ENCODE measurements around the gene TAF1.
"Not testable (repeated sequence)": the region's sequence is repeated elsewhere in the genome, so short reads cannot be mapped to it uniquely, and the experiment has no call there.

TAF1 gene

DNA sequence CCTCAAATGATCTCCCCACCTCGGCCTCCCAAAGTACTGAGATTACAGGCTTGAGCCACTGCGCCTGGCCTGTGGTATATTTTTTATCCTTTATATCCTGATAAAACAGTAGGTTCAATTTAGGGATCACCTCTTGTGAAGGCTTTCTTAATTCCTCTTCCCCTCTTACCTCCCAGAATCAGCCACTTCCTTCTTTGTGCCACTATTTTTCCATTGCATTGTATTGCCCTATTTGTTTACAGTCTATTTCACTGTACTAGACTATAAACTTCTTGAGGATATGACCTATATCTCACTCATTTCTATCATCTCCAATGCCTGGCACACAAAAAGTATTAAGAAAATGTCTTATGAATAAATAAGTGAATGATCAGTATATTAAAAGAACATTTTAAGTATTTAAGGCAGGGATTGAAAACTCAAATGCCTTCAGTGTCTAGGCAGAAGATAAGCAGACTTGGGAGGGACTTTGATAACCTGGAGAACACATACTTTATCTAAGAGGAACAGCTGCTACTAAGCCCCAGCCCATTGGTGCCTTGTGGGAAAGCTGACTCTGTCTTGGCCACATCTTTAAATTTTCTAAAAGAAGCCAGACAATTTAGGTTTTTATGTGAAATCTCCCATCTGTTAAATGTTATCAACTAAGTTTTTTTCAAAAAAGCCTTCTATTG is 84.4 kb downstream of the TAF1 start:
- Histone ChIP-seq H3K79me2 (ENCODE audit: insufficient read depth, low read length) (no peaks in the 10 kb centered on the region), H3K4me2 (ENCODE audit: low read depth, low read length, poor library complexity, severe bottlenecking) (no peak overlapping the region), H2AFZ (ENCODE audit: low read length) (no peak overlapping the region), H3K9ac (ENCODE audit: low read depth, low read length, poor library complexity, severe bottlenecking) (no peak overlapping the region), H3K4me1 (ENCODE audit: insufficient read depth, low read length, poor library complexity, severe bottlenecking) (no peaks in the 10 kb centered on the region), H3K9me3 (ENCODE audit: insufficient read depth, low read depth, low read length) (no peaks in the 10 kb centered on the region), H3F3A (ENCODE audit: low read depth) (no peaks in the 10 kb centered on the region), H3K36me3 (ENCODE audit: insufficient read depth, low read length) (peaks cover 24% of the 10 kb centered on the region; the same call in 1 of the 2 replicates), H4K20me1 (ENCODE audit: insufficient read depth, low read length, poor library complexity, severe bottlenecking) (no peaks in the 10 kb centered on the region), H3K9me2 (replicated peaks; ENCODE audit: low read depth, low read length) (no peaks in the 10 kb centered on the region), H3K27me3 (ENCODE audit: insufficient read depth, low read length, poor library complexity, severe bottlenecking) (no peaks in the 10 kb centered on the region), H3K4me3 (ENCODE audit: low read length, poor library complexity, severe bottlenecking) (no peak overlapping the region)
- no peak for TF ChIP-seq CTCF (conservative IDR thresholded peaks at IDR 0.05; ENCODE audit: low read length)
- no peak for TF ChIP-seq EZH2phosphoT487 (IDR thresholded peaks at IDR 0.05; ENCODE audit: borderline replicate concordance)

- not testable (repeated sequence) for H2AFZ ChIP-seq (ENCODE audit: low read length); H3F3A ChIP-seq (ENCODE audit: low read depth); H3K79me2 ChIP-seq (ENCODE audit: insufficient read depth, low read length); H3K9me2 ChIP-seq (replicated peaks; ENCODE audit: low read depth, low read length); H4K20me1 ChIP-seq (ENCODE audit: insufficient read depth, low read length, poor library complexity, severe bottlenecking); H3K9ac ChIP-seq (ENCODE audit: low read depth, low read length, poor library complexity, severe bottlenecking); H3K4me3 ChIP-seq (ENCODE audit: low read length, poor library complexity, severe bottlenecking); H3K4me2 ChIP-seq (ENCODE audit: low read depth, low read length, poor library complexity, severe bottlenecking); H3K9me3 ChIP-seq (ENCODE audit: insufficient read depth, low read depth, low read length); H3K4me1 ChIP-seq (ENCODE audit: insufficient read depth, low read length, poor library complexity, severe bottlenecking); H3K27me3 ChIP-seq (ENCODE audit: insufficient read depth, low read length, poor library complexity, severe bottlenecking)
- H3K36me3 ChIP-seq (ENCODE audit: insufficient read depth, low read length) = peaks cover 33% of the 10 kb centered on the region; the same call in 1 of the 2 replicates
Measured at GRCh38 chrX:71451518-71451917, 85.4 kb downstream of the TAF1 start.

DNA sequence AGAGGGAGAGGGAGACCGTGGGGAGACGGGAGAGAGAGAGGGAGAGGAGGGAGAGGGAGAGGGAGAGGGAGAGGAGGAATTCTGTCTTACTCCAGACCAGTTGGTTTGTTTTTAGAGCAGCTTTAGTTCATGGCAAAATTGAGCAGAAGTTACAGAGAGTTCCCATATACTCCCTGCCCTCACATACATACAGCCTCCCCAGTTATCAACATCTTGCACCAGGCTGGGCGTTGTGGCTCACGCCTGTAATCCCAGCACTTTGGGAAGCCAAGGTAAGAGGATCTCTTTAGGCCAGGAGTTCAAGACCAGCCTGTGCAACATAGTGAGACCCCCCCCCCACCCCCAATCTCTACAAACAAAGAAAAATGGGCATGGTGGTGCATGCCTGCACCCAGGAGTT is 86.9 kb downstream of the TAF1 start:
- Histone ChIP-seq H4K20me1 (ENCODE audit: insufficient read depth, low read length, poor library complexity, severe bottlenecking) (no peaks in the 10 kb centered on the region), H2AFZ (ENCODE audit: low read length) (no peak overlapping the region), H3K9me3 (ENCODE audit: insufficient read depth, low read depth, low read length) (no peaks in the 10 kb centered on the region), H3F3A (ENCODE audit: low read depth) (no peaks in the 10 kb centered on the region), H3K9ac (ENCODE audit: low read depth, low read length, poor library complexity, severe bottlenecking) (no peak overlapping the region), H3K36me3 (ENCODE audit: insufficient read depth, low read length) (peaks cover 47% of the 10 kb centered on the region; the same call in 1 of the 2 replicates), H3K79me2 (ENCODE audit: insufficient read depth, low read length) (no peaks in the 10 kb centered on the region), H3K4me3 (ENCODE audit: low read length, poor library complexity, severe bottlenecking) (no peak overlapping the region), H3K27me3 (ENCODE audit: insufficient read depth, low read length, poor library complexity, severe bottlenecking) (no peaks in the 10 kb centered on the region), H3K9me2 (replicated peaks; ENCODE audit: low read depth, low read length) (no peaks in the 10 kb centered on the region), H3K4me2 (ENCODE audit: low read depth, low read length, poor library complexity, severe bottlenecking) (no peak overlapping the region), H3K4me1 (ENCODE audit: insufficient read depth, low read length, poor library complexity, severe bottlenecking) (no peaks in the 10 kb centered on the region)
- no peak for TF ChIP-seq CTCF (conservative IDR thresholded peaks at IDR 0.05; ENCODE audit: low read length)
- TF ChIP-seq EZH2phosphoT487 (IDR thresholded peaks at IDR 0.05; ENCODE audit: borderline replicate concordance) = no peak

- no peak overlapping the region for H3K4me2 ChIP-seq (ENCODE audit: low read depth, low read length, poor library complexity, severe bottlenecking)
Measured at GRCh38 chrX:71454222-71454621, 88.1 kb downstream of the TAF1 start.

More at GRCh38 chrX:71454222-71454621, 88.1 kb downstream of the TAF1 start:
- H2AFZ ChIP-seq (ENCODE audit: low read length) = no peak overlapping the region
- no peak overlapping the region for H3K9ac ChIP-seq (ENCODE audit: low read depth, low read length, poor library complexity, severe bottlenecking)
- H3K4me1 ChIP-seq (ENCODE audit: insufficient read depth, low read length, poor library complexity, severe bottlenecking) = no peaks in the 10 kb centered on the region
- no peak overlapping the region for H3K4me3 ChIP-seq (ENCODE audit: low read length, poor library complexity, severe bottlenecking)
- H3K79me2 ChIP-seq (ENCODE audit: insufficient read depth, low read length) = no peaks in the 10 kb centered on the region
- H3K27me3 ChIP-seq (ENCODE audit: insufficient read depth, low read length, poor library complexity, severe bottlenecking) = no peaks in the 10 kb centered on the region
- TF ChIP-seq CTCF (conservative IDR thresholded peaks at IDR 0.05; ENCODE audit: low read length) = no peak
- TF ChIP-seq EZH2phosphoT487 (IDR thresholded peaks at IDR 0.05; ENCODE audit: borderline replicate concordance) = no peak
- no peaks in the 10 kb centered on the region for H3K9me2 ChIP-seq (replicated peaks; ENCODE audit: low read depth, low read length)
- no peaks in the 10 kb centered on the region for H4K20me1 ChIP-seq (ENCODE audit: insufficient read depth, low read length, poor library complexity, severe bottlenecking)
- H3F3A ChIP-seq (ENCODE audit: low read depth) = no peaks in the 10 kb centered on the region
- no peaks in the 10 kb centered on the region for H3K9me3 ChIP-seq (ENCODE audit: insufficient read depth, low read depth, low read length)
- peaks cover 58% of the 10 kb centered on the region; the same call in 1 of the 2 replicates for H3K36me3 ChIP-seq (ENCODE audit: insufficient read depth, low read length)

Measured in Loucy (cell line).